CD14-positive monocyte (primary cell): ENCODE data around the gene EOLA1. TPM values are rescaled to one million over a fixed set of nuclear protein-coding genes. Genes with fewer than 3 reads are reported as not detected.
"Not testable (repeated sequence)": the region's sequence is repeated elsewhere in the genome, so short reads cannot be mapped to it uniquely, and the experiment has no call there.

Experiments
- DNase-seq, 3 donors: peaks; one replicate each; pipeline ENCODE4 v3.0.0-alpha.2; 2011 to 2022
- H2AFZ ChIP-seq: 2 replicates; pipeline ENCODE4 v1.6.0; 2012; ENCODE audit warnings: mild to moderate bottlenecking, low read depth, low read length, inconsistent platforms; ENCODE audit not compliant: insufficient read depth, poor library complexity, severe bottlenecking
- H3K27ac ChIP-seq, 2 donors: 1 replicate in 1 of 2; 2 replicates in 1 of 2; pipeline ENCODE4 v1.5.1; 2012 to 2013; ENCODE audit warnings: low read length in 2 of 2, control low read depth in 1 of 2, inconsistent platforms in 1 of 2, low read depth in 1 of 2, mild to moderate bottlenecking in 1 of 2
- H3K27me3 ChIP-seq, 2 donors: one replicate each; pipeline versions ENCODE4 v1.6.0 to v1.6.1; 2011 to 2013; ENCODE audit warnings: low read length in 2 of 2; ENCODE audit not compliant: control insufficient read depth in 2 of 2, insufficient read depth in 2 of 2
- H3K36me3 ChIP-seq, 2 donors: replicated peaks in 1 of 2; 1 replicate in 1 of 2; 2 replicates in 1 of 2; pipeline versions ENCODE4 v1.5.1 to v1.6.1; 2012 to 2013; ENCODE audit warnings: low read length in 2 of 2, control low read depth in 1 of 2, inconsistent platforms in 1 of 2, mild to moderate bottlenecking in 1 of 2; ENCODE audit not compliant: insufficient read depth in 2 of 2, control insufficient read depth in 1 of 2
- H3K4me1 ChIP-seq, 2 donors: 1 replicate in 1 of 2; 2 replicates in 1 of 2; pipeline versions ENCODE4 v1.5.1 to v1.6.1; 2012 to 2013; ENCODE audit warnings: low read length in 2 of 2, control low read depth in 1 of 2, inconsistent platforms in 1 of 2, mild to moderate bottlenecking in 1 of 2, moderate library complexity in 1 of 2; ENCODE audit not compliant: insufficient read depth in 2 of 2, control insufficient read depth in 1 of 2
- H3K4me2 ChIP-seq: replicated peaks from 2 replicates; pipeline ENCODE3; 2012; ENCODE audit warnings: low read length, moderate library complexity, mild to moderate bottlenecking; ENCODE audit not compliant: poor library complexity, severe bottlenecking; ENCODE audit errors: extremely low read depth
- H3K4me3 ChIP-seq, 3 experiments: fragments of 200-600 bp in 1 of 3; sonication (generic) in 1 of 3; replicated peaks in 1 of 3; 1 replicate in 2 of 3; 2 replicates in 1 of 3; pipeline ENCODE4 v1.5.1; 2011 to 2013; ENCODE audit warnings: low read length in 3 of 3, mild to moderate bottlenecking in 3 of 3, control low read depth in 2 of 3, low read depth in 2 of 3, inconsistent platforms in 1 of 3, moderate library complexity in 1 of 3
- H3K79me2 ChIP-seq: 2 replicates; pipeline ENCODE4 v1.6.0; 2012; ENCODE audit warnings: mild to moderate bottlenecking, control low read depth, inconsistent platforms, low read length, moderate library complexity; ENCODE audit not compliant: insufficient read depth
- H3K9ac ChIP-seq: 2 replicates; pipeline ENCODE4 v1.6.0; 2017; ENCODE audit warnings: low read length, mild to moderate bottlenecking; ENCODE audit not compliant: insufficient read depth, poor library complexity, severe bottlenecking
- H3K9me3 ChIP-seq, 2 donors: replicated peaks in 1 of 2; 1 replicate in 1 of 2; 2 replicates in 1 of 2; pipeline versions ENCODE4 v1.5.1 to v1.6.1; 2012 to 2013; ENCODE audit warnings: low read length in 2 of 2, control low read depth in 1 of 2; ENCODE audit not compliant: control insufficient read depth in 1 of 2, insufficient read depth in 1 of 2
- H4K20me1 ChIP-seq: 2 replicates; pipeline ENCODE4 v1.6.0; 2012; ENCODE audit warnings: mild to moderate bottlenecking, low read length, control low read depth, moderate library complexity; ENCODE audit not compliant: insufficient read depth
- H3K27ac Mint-ChIP-seq, 7 donors: one replicate each; pipeline ENCODE4 v1.8.0; 2020; ENCODE audit warnings: mild to moderate bottlenecking in 7 of 7, mixed read lengths in 7 of 7, moderate library complexity in 6 of 7, inconsistent platforms in 2 of 7
- H3K27me3 Mint-ChIP-seq, 3 donors: one replicate each; pipeline ENCODE4 v1.8.0; 2021 to 2022; ENCODE audit warnings: low read depth in 3 of 3, mild to moderate bottlenecking in 3 of 3, mixed read lengths in 3 of 3, moderate library complexity in 3 of 3, inconsistent platforms in 1 of 3
- H3K36me3 Mint-ChIP-seq, 2 donors: one replicate each; pipeline ENCODE4 v1.8.0; 2020; ENCODE audit warnings: mixed read lengths in 2 of 2, inconsistent platforms in 1 of 2, mild to moderate bottlenecking in 1 of 2
- H3K4me1 Mint-ChIP-seq: one replicate; pipeline ENCODE4 v1.8.0; 2020; ENCODE audit warnings: mild to moderate bottlenecking, mixed read lengths
- H3K4me3 Mint-ChIP-seq, 2 donors: one replicate each; pipeline ENCODE4 v1.8.0; 2020; ENCODE audit warnings: mild to moderate bottlenecking in 2 of 2, mixed read lengths in 2 of 2, moderate library complexity in 1 of 2
- H3K9me3 Mint-ChIP-seq, 7 donors: one replicate each; pipeline ENCODE4 v1.8.0; 2020 to 2022; ENCODE audit warnings: mixed read lengths in 7 of 7, mild to moderate bottlenecking in 6 of 7, moderate library complexity in 6 of 7, inconsistent platforms in 2 of 7
- WGBS: methylation state at CpG from one replicate; pipeline ENCODE4 v1.1.5; 2013; ENCODE audit warnings: missing lambda C conversion rate; ENCODE audit not compliant: insufficient coverage; 5-methylcytosine and 5-hydroxymethylcytosine counted together
- intact Hi-C, 2 donors: fragments of 100-400 bp; cut with micrococcal nuclease; formaldehyde crosslinking; loops; one replicate each; pipeline versions ENCODE4 v1.15.0 to v1.15.1; 2023
- polyA plus RNA-seq, 3 donors: library from polyadenylated mRNA; depleted of rRNA in 1 of 3; unstranded in 2 of 3; stranded (reverse) in 1 of 3; fragments of 300-500 nt in 2 of 3; fragments of >200 nt in 1 of 3; fragmentation: Illumina TruSeq in 2 of 3; gene quantifications; 1 replicate in 2 of 3; 2 replicates in 1 of 3; pipeline ENCODE4 v1.2.3, GENCODE V29; 2012 to 2021

The EOLA1 gene
- polyA plus RNA-seq, 3 donors, result 15.5 to 48.6 (median 20.7) TPM

DNA sequence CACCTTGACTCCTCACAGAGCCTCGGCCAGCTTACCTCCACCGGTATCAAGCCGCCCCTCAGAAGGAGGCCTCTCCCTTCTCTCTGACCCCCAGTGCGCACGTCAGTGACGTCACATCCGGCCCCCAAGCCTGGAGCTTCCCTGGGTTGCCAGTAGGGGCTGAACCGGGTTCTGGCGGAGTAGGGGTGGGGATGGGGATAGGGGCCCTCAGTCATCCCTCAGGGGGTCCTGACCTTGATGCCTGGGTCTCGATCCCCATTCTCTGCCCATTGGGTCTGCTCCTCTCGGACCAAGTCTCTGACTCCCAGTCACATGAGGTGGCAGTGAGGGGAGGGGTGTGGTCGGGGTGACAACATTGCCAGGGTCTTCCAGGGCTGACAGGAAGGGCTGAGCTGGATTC, 46.5 kb downstream of the EOLA1 start, which contains the start of gene MAGEA9B:
Gene MAGEA9B (minus strand): TSS at position 101 of the 400 bp plus-strand sequence. CDS start 4,280 bp downstream, outside the sequence.
- intact Hi-C loops, H3K36me3 ChIP-seq, H3K9me3 Mint-ChIP-seq, H3K27me3 Mint-ChIP-seq, H3K4me1 Mint-ChIP-seq, H3K4me1 ChIP-seq, H3K4me3 Mint-ChIP-seq, H3K36me3 Mint-ChIP-seq, H2AFZ ChIP-seq, H3K4me3 ChIP-seq, DNase-seq, H3K27me3 ChIP-seq, H3K9ac ChIP-seq, H4K20me1 ChIP-seq, H3K79me2 ChIP-seq, H3K4me2 ChIP-seq, H3K27ac Mint-ChIP-seq, H3K9me3 ChIP-seq, H3K27ac ChIP-seq: not testable (repeated sequence)
- no CpG with 5 or more reads among the region's 12 CpGs for WGBS

GRCh38 chrX:149590993-149591392, 50.2 kb downstream of the EOLA1 start:
- H3K79me2 ChIP-seq, H3K27ac Mint-ChIP-seq, H3K27me3 Mint-ChIP-seq, H3K27ac ChIP-seq, H3K4me2 ChIP-seq, H3K27me3 ChIP-seq, H2AFZ ChIP-seq, DNase-seq, H3K4me3 Mint-ChIP-seq, H3K36me3 ChIP-seq, H3K4me1 Mint-ChIP-seq, H3K9me3 Mint-ChIP-seq, H3K4me1 ChIP-seq, H3K36me3 Mint-ChIP-seq, H3K9ac ChIP-seq, H3K9me3 ChIP-seq, H4K20me1 ChIP-seq, intact Hi-C loops, H3K4me3 ChIP-seq: not testable (repeated sequence)
- no CpG with 5 or more reads among the region's 7 CpGs for WGBS

DNA sequence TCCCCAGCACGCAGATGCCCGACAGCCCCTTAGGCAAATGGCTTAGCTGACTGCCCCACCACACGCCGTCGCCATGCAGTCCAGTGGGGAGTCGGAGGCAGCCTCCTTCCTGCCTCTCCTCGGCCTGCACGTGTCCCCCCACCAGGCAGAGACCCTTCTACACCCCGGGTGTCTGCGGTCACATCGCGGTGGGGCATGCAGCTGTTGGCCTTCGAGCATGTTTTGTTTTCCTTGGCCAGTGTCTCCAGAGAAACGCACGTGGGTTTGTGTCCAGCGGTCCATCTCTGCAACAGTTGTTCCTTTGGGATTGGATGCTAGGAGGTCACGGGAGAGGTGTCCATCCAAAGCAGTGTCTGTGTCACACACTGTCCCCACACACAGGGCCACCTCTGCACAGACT, 54.4 kb downstream of the EOLA1 start, which contains the start of gene HSFX2:
Gene HSFX2 (minus strand): TSS at position 101 of the 400 bp plus-strand sequence. CDS start 614 bp downstream, outside the sequence.
- WGBS, result no CpG with 5 or more reads among the region's 17 CpGs
- H3K27me3 ChIP-seq, H3K9me3 Mint-ChIP-seq, intact Hi-C loops, DNase-seq, H3K9ac ChIP-seq, H3K36me3 ChIP-seq, H2AFZ ChIP-seq, H3K4me2 ChIP-seq, H3K27me3 Mint-ChIP-seq, H4K20me1 ChIP-seq, H3K79me2 ChIP-seq, H3K27ac Mint-ChIP-seq, H3K27ac ChIP-seq, H3K36me3 Mint-ChIP-seq, H3K4me3 ChIP-seq, H3K4me1 ChIP-seq, H3K4me3 Mint-ChIP-seq, H3K4me1 Mint-ChIP-seq, H3K9me3 ChIP-seq: not testable (repeated sequence)

GRCh38 chrX:149595943-149596342, 55.1 kb downstream of the EOLA1 start:
- WGBS, result no CpG with 5 or more reads among the region's 7 CpGs
- not testable (repeated sequence) for H3K4me3 Mint-ChIP-seq

More at GRCh38 chrX:149595943-149596342, 55.1 kb downstream of the EOLA1 start:
- H3K27me3 ChIP-seq, H3K9me3 Mint-ChIP-seq, H3K27ac Mint-ChIP-seq, H3K36me3 Mint-ChIP-seq, H3K9me3 ChIP-seq, H4K20me1 ChIP-seq, H3K4me2 ChIP-seq, H3K4me1 ChIP-seq, H3K27ac ChIP-seq, H2AFZ ChIP-seq, H3K27me3 Mint-ChIP-seq, DNase-seq, H3K4me3 ChIP-seq, H3K4me1 Mint-ChIP-seq, H3K9ac ChIP-seq, H3K36me3 ChIP-seq, intact Hi-C loops, H3K79me2 ChIP-seq: not testable (repeated sequence)
